HepG2 (cell line): Measurements from ENCODE around the gene ZDHHC19. TPM values are rescaled to one million over a fixed set of nuclear protein-coding genes. Genes with fewer than 3 reads are reported as not detected.

Source experiments
- ATAC-seq: fragments of 200-7000 bp; cut with Tn5 transposase; 3 replicates; pipeline ENCODE4 v1.9.1; 2020; ENCODE audit warnings: mild to moderate bottlenecking, moderate library complexity
- BruUV-seq: library from RNA; stranded (reverse); fragments of 400-500 nt; replicated peaks from 2 replicates; lab custom pipeline; 2021; lab: Mats Ljungman, UMichigan
- CTCF ChIA-PET: fragments of 300-600 bp; formaldehyde crosslinking; extraction: SDS; loops from one replicate; lab custom pipeline; 2021; ENCODE audit warnings: low total read pairs, inconsistent platforms, low intra/inter-chr PET ratio; lab: Yijun Ruan, JAX
- POLR2A ChIA-PET: fragments of 350-600 bp; sonication (Branson Sonifier 250); formaldehyde crosslinking; loops from one replicate; lab custom pipeline; 2020; ENCODE audit warnings: antibody characterized with exemption, inconsistent platforms; lab: Yijun Ruan, JAX
- DNase-seq: peaks from one replicate; pipeline ENCODE4 v3.0.0-alpha.2; 2015; ENCODE audit warnings: low spot score
- FAIRE-seq: peaks from 3 replicates; lab custom pipeline; 2011; peaks lifted over from hg19 to GRCh38; lab: Jason Lieb, UNC
- H2AFZ ChIP-seq: one replicate; pipeline ENCODE4 v1.6.1; 2011; ENCODE audit warnings: low read length, inconsistent platforms
- H3K27ac ChIP-seq: fragments of 300-600 bp; 3 replicates; pipeline ENCODE4 v1.8.0; 2011; ENCODE audit warnings: mixed run types, mild to moderate bottlenecking, mixed read lengths, low read length, inconsistent platforms; ENCODE audit not compliant: insufficient read depth; ENCODE audit errors: extremely low read length
- H3K27me3 ChIP-seq, 2 experiments: fragments of 200-600 bp in 1 of 2; 2 replicates in 1 of 2; 3 replicates in 1 of 2; pipeline versions ENCODE4 v1.6.0 to v1.8.0; 2011; ENCODE audit warnings: low read length in 2 of 2, mild to moderate bottlenecking in 2 of 2, moderate library complexity in 2 of 2, inconsistent platforms in 1 of 2; ENCODE audit not compliant: insufficient read depth in 2 of 2, control insufficient read depth in 1 of 2
- H3K36me3 ChIP-seq, 2 experiments: fragments of 200-600 bp in 1 of 2; replicated peaks in 1 of 2; 2 replicates in 1 of 2; 3 replicates in 1 of 2; pipeline versions ENCODE4 v1.5.1 to v1.8.0; 2011; ENCODE audit warnings: low read length in 2 of 2, inconsistent platforms in 1 of 2; ENCODE audit not compliant: insufficient read depth in 2 of 2, control insufficient read depth in 1 of 2
- H3K4me1 ChIP-seq: 2 replicates; pipeline ENCODE4 v1.5.1; 2012; ENCODE audit warnings: low read length, inconsistent platforms; ENCODE audit not compliant: insufficient read depth
- H3K4me2 ChIP-seq: 2 replicates; pipeline ENCODE4 v1.6.0; 2011; ENCODE audit warnings: low read depth, low read length, inconsistent platforms
- H3K4me3 ChIP-seq, 3 experiments: fragments of 200-600 bp in 1 of 3; sonication (generic), shearing (Covaris generic) in 1 of 3; replicated peaks in 1 of 3; 2 replicates each; pipeline ENCODE4 v1.5.1; 2011 to 2016; ENCODE audit warnings: low read length in 3 of 3, inconsistent platforms in 2 of 3, low read depth in 2 of 3, mild to moderate bottlenecking in 2 of 3, control low read depth in 1 of 3, mixed read lengths in 1 of 3; ENCODE audit not compliant: insufficient read depth in 1 of 3
- H3K79me2 ChIP-seq: one replicate; pipeline ENCODE4 v1.6.1; 2011; ENCODE audit warnings: low read length, inconsistent platforms; ENCODE audit not compliant: insufficient read depth
- H3K9ac ChIP-seq: 2 replicates; pipeline ENCODE4 v1.6.0; 2011; ENCODE audit warnings: mild to moderate bottlenecking, low read depth, low read length, inconsistent platforms; ENCODE audit not compliant: insufficient read depth
- H3K9me3 ChIP-seq: 2 replicates; pipeline ENCODE4 v1.5.1; 2012; ENCODE audit warnings: mild to moderate bottlenecking, low read length
- H4K20me1 ChIP-seq: 2 replicates; pipeline ENCODE4 v1.6.0; 2011; ENCODE audit warnings: inconsistent platforms, mild to moderate bottlenecking, low read length, moderate library complexity; ENCODE audit not compliant: insufficient read depth
- HMGA1 ChIP-seq: sonication (generic); formaldehyde crosslinking; conservative IDR thresholded peaks from 2 replicates; pipeline ENCODE4 v1.4.0; 2020; ENCODE audit warnings: missing genetic modification reagents
- NRL ChIP-seq: sonication (generic); formaldehyde crosslinking; IDR thresholded peaks from 2 replicates; pipeline ENCODE4 v1.5.0; 2020; ENCODE audit warnings: missing genetic modification reagents, mild to moderate bottlenecking, moderate library complexity, borderline replicate concordance
- PHB2 ChIP-seq: fragments of 450-650 bp; IDR thresholded peaks from 2 replicates; pipeline ENCODE4 v1.6.1; 2018; ENCODE audit not compliant: partially characterized antibody
- POLR2G ChIP-seq: fragments of 200-400 bp; formaldehyde crosslinking; IDR thresholded peaks from 2 replicates; pipeline ENCODE4 v1.6.1; 2018; ENCODE audit warnings: mild to moderate bottlenecking, low read depth, low read length, moderate library complexity
- WGBS: methylation state at CpG from one replicate; pipeline ENCODE4 v1.1.6; 2017; ENCODE audit warnings: low lambda C conversion rate; 5-methylcytosine and 5-hydroxymethylcytosine counted together
- in situ Hi-C: cut with HindIII; loops from 2 replicates; pipeline ENCODE4 v1.10.0; 2017; ENCODE audit warnings: low pct_unique_long_range_greater_than_20kb; ENCODE audit not compliant: extremely low pct_ligation_motif_present
- intact Hi-C: fragments of 100-400 bp; cut with micrococcal nuclease; formaldehyde crosslinking; loops from one replicate; pipeline ENCODE4 v1.10.0; 2022; ENCODE audit not compliant: unreplicated experiment
- polyA plus RNA-seq, 8 experiments: library from polyadenylated mRNA; depleted of rRNA in 3 of 8; stranded (reverse) in 7 of 8; unstranded in 1 of 8; fragments of >200 nt; fragmentation: Illumina TruSeq in 4 of 8; extraction: Trizol in 4 of 8; gene quantifications; 2 replicates each; pipeline versions ENCODE4 v1.2.1 to v1.2.3, GENCODE V29; 2011 to 2016; ENCODE audit warnings: low read depth in 4 of 8, missing spikeins in 1 of 8, mixed read lengths in 1 of 8; ENCODE audit not compliant: insufficient read depth in 1 of 8
- total RNA-seq, 5 experiments: library from RNA; depleted of rRNA; stranded (reverse); fragments of >200 nt; fragmentation: Illumina TruSeq; extraction: Trizol; gene quantifications; 2 replicates each; pipeline ENCODE4 v1.2.3, GENCODE V29; 2016; ENCODE audit warnings: low read depth in 1 of 5
- TF ChIP-seq, protein P1 (sequence below): sonication (generic); formaldehyde crosslinking; IDR thresholded peaks from 2 replicates; pipeline ENCODE4 v1.8.1; 2022; ENCODE audit warnings: mild to moderate bottlenecking, missing genetic modification reagents

Gene ZDHHC19
- total and polyA plus RNA-seq, 2 of the 13 experiments (the other 11 are each of a cell fraction or from before 2014, with no cell fraction given), result 0.22 to 0.53 TPM

DNA sequence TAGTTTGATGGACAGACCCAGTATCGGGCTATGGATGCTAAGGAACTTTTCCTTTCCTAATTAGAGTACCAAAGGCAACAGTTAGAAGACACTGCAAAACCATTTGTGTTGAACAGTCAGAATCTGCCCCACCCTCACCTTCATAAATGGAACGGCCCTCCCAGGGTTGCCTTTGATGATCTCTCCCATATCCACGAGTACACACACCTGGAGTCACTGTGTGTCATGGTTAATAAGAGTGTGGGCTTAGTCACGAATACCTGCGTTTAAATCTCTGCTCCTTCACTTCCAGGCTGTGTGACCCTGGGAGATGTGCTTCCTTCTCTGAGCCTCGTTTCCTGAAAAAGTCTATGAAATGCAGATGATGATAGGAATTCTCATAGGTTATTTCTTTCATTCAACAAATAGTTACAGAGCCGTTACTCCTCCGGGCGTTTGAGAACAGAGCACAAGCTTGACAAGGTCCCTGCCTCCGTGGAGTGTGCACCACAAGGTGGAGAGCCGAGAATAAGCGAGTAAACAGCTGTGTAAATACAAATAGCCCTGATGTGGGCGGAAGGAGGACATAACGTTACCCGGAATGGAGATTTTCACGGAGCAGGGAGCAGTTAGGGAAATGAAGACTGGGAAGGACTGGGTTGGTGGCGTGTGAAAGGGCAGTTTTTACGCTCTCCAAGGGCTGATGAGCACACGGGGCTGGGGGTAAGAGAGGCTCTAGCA lies 11.8 kb upstream of the ZDHHC19 start:
- Histone ChIP-seq H3K27ac (no peak overlapping the region), H2AFZ (no peak overlapping the region), H3K4me3 (no peak overlapping the region), H4K20me1 (no peaks in the 10 kb centered on the region), H3K79me2 (no peaks in the 10 kb centered on the region), H3K9me3 (no peaks in the 10 kb centered on the region), H3K36me3 (no peaks in the 10 kb centered on the region), H3K9ac (no peak overlapping the region), H3K27me3 (no peaks in the 10 kb centered on the region), H3K4me2 (no peak overlapping the region), H3K4me1 (peaks cover 55% of the 10 kb centered on the region)
- in situ Hi-C loops (no loop called here), intact Hi-C loops (loop anchor here (1.0 kb wide), 1 partner anchor 17 kb away; no protein-coding TSS in a partner anchor)
- TF ChIP-seq, protein P1, sequence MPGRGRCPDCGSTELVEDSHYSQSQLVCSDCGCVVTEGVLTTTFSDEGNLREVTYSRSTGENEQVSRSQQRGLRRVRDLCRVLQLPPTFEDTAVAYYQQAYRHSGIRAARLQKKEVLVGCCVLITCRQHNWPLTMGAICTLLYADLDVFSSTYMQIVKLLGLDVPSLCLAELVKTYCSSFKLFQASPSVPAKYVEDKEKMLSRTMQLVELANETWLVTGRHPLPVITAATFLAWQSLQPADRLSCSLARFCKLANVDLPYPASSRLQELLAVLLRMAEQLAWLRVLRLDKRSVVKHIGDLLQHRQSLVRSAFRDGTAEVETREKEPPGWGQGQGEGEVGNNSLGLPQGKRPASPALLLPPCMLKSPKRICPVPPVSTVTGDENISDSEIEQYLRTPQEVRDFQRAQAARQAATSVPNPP (CRISPR knock-in tag), result no peak
- FAIRE-seq (no peak), DNase-seq (no peak), ATAC-seq (no peak)
- no TSS peak for BruUV-seq
- 88% methylated on average over 19 of the region's 19 CpGs for WGBS
- CTCF ChIA-PET, result interaction anchor here (0.7 kb wide), 1 partner anchor 1299 kb away, joined by 3 read pairs; no protein-coding TSS in a partner anchor
- POLR2A ChIA-PET, result no interaction called here

- DNase-seq (no peak), FAIRE-seq (no peak), ATAC-seq (no peak)
- H3K9ac ChIP-seq, result no peak overlapping the region
- CTCF ChIA-PET, result no interaction called here
- H3K4me2 ChIP-seq, result no peak overlapping the region
- H3K36me3 ChIP-seq, result no peaks in the 10 kb centered on the region
- H3K4me1 ChIP-seq, result peaks cover 52% of the 10 kb centered on the region
- H3K9me3 ChIP-seq, result no peaks in the 10 kb centered on the region
- TF ChIP-seq HMGA1 (CRISPR knock-in tag) (no peak), NRL (CRISPR knock-in tag) (no peak), PHB2 (no peak), POLR2G (no peak)
- no peaks in the 10 kb centered on the region for H4K20me1 ChIP-seq
- POLR2A ChIA-PET, result no interaction called here
- BruUV-seq, result no TSS peak
- H3K79me2 ChIP-seq, result no peaks in the 10 kb centered on the region
- 91% methylated on average over 7 of the region's 7 CpGs for WGBS
- H2AFZ ChIP-seq, result no peak overlapping the region
- H3K27ac ChIP-seq, result no peak overlapping the region
- no peaks in the 10 kb centered on the region; a peak in 1 of 5 replicates for H3K27me3 ChIP-seq
- in situ Hi-C loops, result no loop called here
- intact Hi-C loops, result no loop called here
- no peak overlapping the region for H3K4me3 ChIP-seq
Observed at GRCh38 chr3:196220991-196221390, 9.8 kb upstream of the ZDHHC19 start.
